OCI-LY3 (cell line): ENCODE results near the gene HAS3.

ENCODE experiments used
- EZH2phosphoT487 ChIP-seq: fragments of 200-600 bp; shearing (Covaris generic); IDR thresholded peaks from 2 replicates; pipeline ENCODE4 v1.6.1; 2018; ENCODE audit warnings: antibody characterized with exemption, mixed run types, low read depth
- TF ChIP-seq, protein P1 (sequence below): fragments of 200-600, 300-600 bp; sonication (generic); IDR thresholded peaks from 2 replicates; pipeline ENCODE4 v1.5.1; 2014; ENCODE audit warnings: antibody characterized with exemption, low read length, low read depth

DNA sequence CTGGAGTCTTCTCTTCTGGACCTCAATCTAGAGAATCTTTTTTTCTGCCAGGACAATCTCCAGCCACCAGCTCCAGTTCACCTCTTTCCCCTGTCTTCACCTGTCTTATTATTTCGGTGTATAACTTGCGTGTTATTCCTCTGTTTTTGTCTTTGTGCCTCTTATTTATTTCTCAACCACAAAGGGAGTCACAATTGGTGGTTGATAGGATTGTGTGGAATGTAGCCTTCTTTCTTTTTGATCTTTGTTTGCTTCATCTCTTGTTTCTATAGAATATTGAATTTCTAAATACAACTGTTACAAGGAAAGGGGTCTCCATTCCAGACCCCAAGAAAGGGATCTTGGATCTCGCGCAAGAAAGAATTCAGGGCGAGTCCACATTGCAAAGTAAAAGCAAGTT, 35.9 kb upstream of the HAS3 start:
- TF ChIP-seq, protein P1, sequence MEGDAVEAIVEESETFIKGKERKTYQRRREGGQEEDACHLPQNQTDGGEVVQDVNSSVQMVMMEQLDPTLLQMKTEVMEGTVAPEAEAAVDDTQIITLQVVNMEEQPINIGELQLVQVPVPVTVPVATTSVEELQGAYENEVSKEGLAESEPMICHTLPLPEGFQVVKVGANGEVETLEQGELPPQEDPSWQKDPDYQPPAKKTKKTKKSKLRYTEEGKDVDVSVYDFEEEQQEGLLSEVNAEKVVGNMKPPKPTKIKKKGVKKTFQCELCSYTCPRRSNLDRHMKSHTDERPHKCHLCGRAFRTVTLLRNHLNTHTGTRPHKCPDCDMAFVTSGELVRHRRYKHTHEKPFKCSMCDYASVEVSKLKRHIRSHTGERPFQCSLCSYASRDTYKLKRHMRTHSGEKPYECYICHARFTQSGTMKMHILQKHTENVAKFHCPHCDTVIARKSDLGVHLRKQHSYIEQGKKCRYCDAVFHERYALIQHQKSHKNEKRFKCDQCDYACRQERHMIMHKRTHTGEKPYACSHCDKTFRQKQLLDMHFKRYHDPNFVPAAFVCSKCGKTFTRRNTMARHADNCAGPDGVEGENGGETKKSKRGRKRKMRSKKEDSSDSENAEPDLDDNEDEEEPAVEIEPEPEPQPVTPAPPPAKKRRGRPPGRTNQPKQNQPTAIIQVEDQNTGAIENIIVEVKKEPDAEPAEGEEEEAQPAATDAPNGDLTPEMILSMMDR = no peak
- TF ChIP-seq EZH2phosphoT487 = no peak
